GM10266 (cell line): Measurements from ENCODE around the gene S1PR3.

Experiments
- DNase-seq: peaks from one replicate; pipeline ENCODE4 v3.0.0; 2012; ENCODE audit errors: extremely low spot score
- CTCF ChIP-seq: IDR thresholded peaks from 2 replicates; pipeline ENCODE4 v1.5.1; 2012; ENCODE audit warnings: mild to moderate bottlenecking, low read depth; ENCODE audit not compliant: control insufficient read depth, insufficient read depth; ENCODE audit errors: missing control alignments

Gene S1PR3

GRCh38 chr9:88986776-88987175 lies 4.5 kb upstream of the S1PR3 start:
- TF ChIP-seq CTCF = no peak
- no peak for DNase-seq

GRCh38 chr9:88987661-88988060 lies 3.6 kb upstream of the S1PR3 start:
- no peak for DNase-seq
- no peak for TF ChIP-seq CTCF

- DNase-seq = no peak
- TF ChIP-seq CTCF = no peak
Observed at GRCh38 chr9:88988796-88989641, 2.2 kb upstream of the S1PR3 start.

GRCh38 chr9:88990041-88990728 lies 1.1 kb upstream of the S1PR3 start:
- DNase-seq = no peak
- no peak for TF ChIP-seq CTCF

GRCh38 chr9:88990729-88991065 lies 571 bp upstream of the S1PR3 start:
- DNase-seq = no peak
- TF ChIP-seq CTCF = no peak

- TF ChIP-seq CTCF = no peak
- DNase-seq = no peak
Observed at GRCh38 chr9:88992556-88992955, 1.3 kb downstream of the S1PR3 start.

GRCh38 chr9:88993327-88993726 lies 2.1 kb downstream of the S1PR3 start:
- no peak for TF ChIP-seq CTCF
- DNase-seq = no peak
